ENCODE results near the gene OR10T2. TPM values are rescaled to one million over a fixed set of nuclear protein-coding genes. Genes with fewer than 3 reads are reported as not detected.

OR10T2 gene
- total and polyA plus RNA-seq, 2 experiments from 2014 or later: not detected

- Histone ChIP-seq H3K9me3 (ENCODE audit: low read depth) (no peaks in the 10 kb centered on the region), H3K4me1 (ENCODE audit: low read depth) (no peaks in the 10 kb centered on the region), H3K27me3 (no peaks in the 10 kb centered on the region), H3K36me3 (no peaks in the 10 kb centered on the region), H3K4me3 (no peak overlapping the region), H3K27ac (no peak overlapping the region)
- DNase-seq (ENCODE audit: low read depth in 1 of 2, low spot score in 1 of 2): no peak
- no peak for TF ChIP-seq CTCF (IDR thresholded peaks at IDR 0.05; ENCODE audit: low read depth, low read length)
Observed at GRCh38 chr1:158422212-158422611, 22.9 kb upstream of the OR10T2 start.

- Histone ChIP-seq H3K9me3 (ENCODE audit: low read depth) (no peaks in the 10 kb centered on the region), H3K27ac (no peak overlapping the region), H3K27me3 (no peaks in the 10 kb centered on the region), H3K4me1 (ENCODE audit: low read depth) (no peaks in the 10 kb centered on the region), H3K4me3 (no peak overlapping the region), H3K36me3 (no peaks in the 10 kb centered on the region)
- no peak for TF ChIP-seq CTCF (IDR thresholded peaks at IDR 0.05; ENCODE audit: low read depth, low read length)
- DNase-seq (ENCODE audit: low read depth in 1 of 2, low spot score in 1 of 2): no peak
Observed at GRCh38 chr1:158417586-158417985, 18.3 kb upstream of the OR10T2 start.

- Histone ChIP-seq H3K4me1 (ENCODE audit: low read depth) (no peaks in the 10 kb centered on the region), H3K27ac (no peak overlapping the region), H3K36me3 (no peaks in the 10 kb centered on the region), H3K9me3 (ENCODE audit: low read depth) (no peaks in the 10 kb centered on the region), H3K4me3 (no peak overlapping the region), H3K27me3 (no peaks in the 10 kb centered on the region)
- no peak for DNase-seq (ENCODE audit: low read depth in 1 of 2, low spot score in 1 of 2)
- no peak for TF ChIP-seq CTCF (IDR thresholded peaks at IDR 0.05; ENCODE audit: low read depth, low read length)
Observed at GRCh38 chr1:158414651-158415345, 15.5 kb upstream of the OR10T2 start.

DNA sequence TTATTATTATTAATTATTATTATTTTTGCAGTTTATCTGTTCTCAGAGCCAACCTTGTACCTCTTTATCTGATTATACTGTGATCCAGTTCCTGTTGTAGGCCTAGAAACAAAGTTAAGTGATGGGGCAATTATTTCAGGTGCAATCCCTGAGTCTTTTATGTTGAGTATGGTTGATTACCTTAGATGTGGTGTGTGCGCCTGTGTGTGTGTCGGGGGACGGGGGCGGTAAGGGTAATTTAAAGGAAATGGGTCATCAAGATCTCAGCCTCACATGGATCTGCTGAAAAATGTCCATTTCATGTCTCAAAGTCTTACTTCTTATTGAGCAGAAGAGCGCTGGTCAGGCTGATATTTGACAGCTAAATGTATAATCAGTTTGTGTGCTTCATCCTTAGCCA lies 7.8 kb upstream of the OR10T2 start:
- no peak overlapping the region for H3K27ac ChIP-seq
- H3K9me3 ChIP-seq (ENCODE audit: low read depth): no peaks in the 10 kb centered on the region
- no peak for TF ChIP-seq CTCF (IDR thresholded peaks at IDR 0.05; ENCODE audit: low read depth, low read length)
- H3K4me1 ChIP-seq (ENCODE audit: low read depth): no peaks in the 10 kb centered on the region
- no peaks in the 10 kb centered on the region for H3K27me3 ChIP-seq
- no peaks in the 10 kb centered on the region for H3K36me3 ChIP-seq
- DNase-seq (ENCODE audit: low read depth in 1 of 2, low spot score in 1 of 2): no peak
- H3K4me3 ChIP-seq: no peak overlapping the region

DNA sequence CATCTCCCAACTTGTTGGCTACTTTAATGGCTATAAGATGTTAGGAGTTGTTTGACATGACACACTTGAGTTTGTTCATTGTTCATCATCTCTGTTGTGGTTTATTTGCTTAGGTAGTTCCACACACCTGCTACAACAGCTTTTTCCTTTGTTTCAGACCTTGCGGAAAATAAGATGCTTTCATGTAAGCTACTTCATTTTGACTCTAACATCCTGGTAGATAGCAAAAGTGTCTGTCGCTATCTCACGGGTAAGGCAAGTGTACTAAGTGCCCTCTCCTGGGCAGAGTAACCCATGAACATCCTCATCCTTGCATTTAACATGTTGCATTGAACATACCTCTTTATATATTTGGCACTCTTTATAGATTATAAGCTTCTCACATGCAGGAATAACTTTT lies 1.6 kb upstream of the OR10T2 start:
- H3K4me3 ChIP-seq: no peak overlapping the region
- H3K4me1 ChIP-seq (ENCODE audit: low read depth): no peaks in the 10 kb centered on the region
- peaks cover 2% of the 10 kb centered on the region for H3K27me3 ChIP-seq
- H3K36me3 ChIP-seq: no peaks in the 10 kb centered on the region
- DNase-seq (ENCODE audit: low read depth in 1 of 2, low spot score in 1 of 2): no peak
- H3K27ac ChIP-seq: no peak overlapping the region
- no peak for TF ChIP-seq CTCF (IDR thresholded peaks at IDR 0.05; ENCODE audit: low read depth, low read length)
- H3K9me3 ChIP-seq (ENCODE audit: low read depth): no peaks in the 10 kb centered on the region
